K562 (cell line): ENCODE measurements around the gene SGPL1. TPM values are rescaled to one million over a fixed set of nuclear protein-coding genes. Genes with fewer than 3 reads are reported as not detected.

ENCODE experiments used
- ATAC-seq: fragments of 200-7000 bp; cut with Tn5 transposase; 3 replicates; pipeline ENCODE4 v1.9.1; 2020; ENCODE audit warnings: moderate library complexity
- BruUV-seq: library from RNA; stranded (reverse); fragments of 400-500 nt; replicated peaks from 2 replicates; lab custom pipeline; 2021; lab: Mats Ljungman, UMichigan
- CTCF ChIA-PET: fragments of 300-600 bp; formaldehyde crosslinking; extraction: SDS; loops from one replicate; lab custom pipeline; 2021; ENCODE audit warnings: low intra/inter-chr PET ratio; lab: Yijun Ruan, JAX
- POLR2A ChIA-PET: fragments of 300-600, 350-650 bp; sonication (Branson Sonifier 250); formaldehyde crosslinking; extraction: SDS; loops from one replicate; lab custom pipeline; 2021; ENCODE audit warnings: antibody characterized with exemption, inconsistent platforms; lab: Yijun Ruan, JAX
- DNase-seq, 4 experiments: peaks; one replicate each; pipeline versions ENCODE4 v3.0.0 to v3.0.0-alpha.2; 2011 to 2018; ENCODE audit warnings: low spot score in 3 of 4, mixed read lengths in 3 of 4; ENCODE audit errors: extremely low read depth in 1 of 4
- FAIRE-seq: peaks from 2 replicates; lab custom pipeline; 2011; peaks lifted over from hg19 to GRCh38; lab: Jason Lieb, UNC
- H2AFZ ChIP-seq: 2 replicates; pipeline ENCODE4 v1.6.0; 2011; ENCODE audit warnings: low read depth, low read length, control low read depth, inconsistent platforms
- H3K27ac ChIP-seq: fragments of 200-600 bp; 3 replicates; pipeline ENCODE4 v1.8.0; 2011; ENCODE audit warnings: low read depth, mild to moderate bottlenecking, control low read depth, inconsistent platforms, low read length, moderate library complexity, mixed read lengths; ENCODE audit errors: extremely low read depth
- H3K27me3 ChIP-seq, 2 experiments: fragments of 300-600 bp in 1 of 2; 2 replicates in 1 of 2; 3 replicates in 1 of 2; pipeline versions ENCODE4 v1.6.0 to v1.8.0; 2011; ENCODE audit warnings: inconsistent platforms in 2 of 2, low read length in 2 of 2, mild to moderate bottlenecking in 1 of 2, mixed read lengths in 1 of 2, moderate library complexity in 1 of 2; ENCODE audit not compliant: control insufficient read depth in 2 of 2, insufficient read depth in 2 of 2
- H3K36me3 ChIP-seq: fragments of 300-600 bp; 3 replicates; pipeline ENCODE4 v1.8.0; 2011; ENCODE audit warnings: mild to moderate bottlenecking, low read length, inconsistent platforms; ENCODE audit not compliant: control insufficient read depth, insufficient read depth
- H3K4me1 ChIP-seq, 2 experiments: fragments of 200-600 bp in 1 of 2; replicated peaks in 1 of 2; 2 replicates in 1 of 2; 3 replicates in 1 of 2; pipeline versions ENCODE4 v1.5.1 to v1.8.0; 2011; ENCODE audit warnings: inconsistent platforms in 2 of 2, low read length in 2 of 2, mild to moderate bottlenecking in 1 of 2, mixed read lengths in 1 of 2, moderate library complexity in 1 of 2; ENCODE audit not compliant: control insufficient read depth in 2 of 2, insufficient read depth in 2 of 2
- H3K4me2 ChIP-seq: 2 replicates; pipeline ENCODE4 v1.6.1; 2011; ENCODE audit warnings: low read length, control low read depth, inconsistent platforms, mixed read lengths; ENCODE audit not compliant: insufficient read depth
- H3K4me3 ChIP-seq: fragments of 200-600 bp; sonication (generic), shearing (Covaris generic); 2 replicates; pipeline ENCODE4 v1.5.1; 2016; ENCODE audit warnings: control low read depth, inconsistent platforms
- H3K79me2 ChIP-seq: fragments of 200-600 bp; 3 replicates; pipeline ENCODE4 v1.8.0; 2011; ENCODE audit warnings: low read length, inconsistent platforms; ENCODE audit not compliant: control insufficient read depth, insufficient read depth
- H3K9ac ChIP-seq, 2 experiments: 2 replicates each; pipeline versions ENCODE4 v1.6.0 to v1.6.1; 2011; ENCODE audit warnings: low read depth in 2 of 2, low read length in 2 of 2, control low read depth in 1 of 2, inconsistent platforms in 1 of 2, mild to moderate bottlenecking in 1 of 2, mixed read lengths in 1 of 2; ENCODE audit not compliant: insufficient read depth in 1 of 2
- H3K9me1 ChIP-seq: one replicate; pipeline ENCODE4 v1.6.0; 2011; ENCODE audit warnings: inconsistent platforms, mild to moderate bottlenecking, low read length, moderate library complexity; ENCODE audit not compliant: control insufficient read depth, insufficient read depth
- H3K9me3 ChIP-seq: replicated peaks from 2 replicates; pipeline ENCODE4 v1.5.1; 2011; ENCODE audit warnings: low read depth, low read length, inconsistent platforms; ENCODE audit not compliant: control insufficient read depth, insufficient read depth
- H4K20me1 ChIP-seq: replicated peaks from 2 replicates; pipeline ENCODE4 v1.6.1; 2011; ENCODE audit warnings: low read length, inconsistent platforms, mixed read lengths; ENCODE audit not compliant: control insufficient read depth, insufficient read depth
- DEAF1 ChIP-seq: fragments of 450-650 bp; formaldehyde crosslinking; IDR thresholded peaks from 2 replicates; pipeline ENCODE4 v1.4.0; 2020; ENCODE audit warnings: mild to moderate bottlenecking, moderate library complexity
- E4F1 ChIP-seq: fragments of 250-450 bp; sonication (Bioruptor Pico); IDR thresholded peaks from 2 replicates; pipeline ENCODE4 v1.5.0; 2021; ENCODE audit warnings: mild to moderate bottlenecking, borderline replicate concordance
- FOXJ3 ChIP-seq: sonication (generic); formaldehyde crosslinking; IDR thresholded peaks from 2 replicates; pipeline ENCODE4 v1.4.0; 2020; ENCODE audit warnings: mild to moderate bottlenecking, missing genetic modification reagents
- HDGF ChIP-seq: fragments of 450-650 bp; IDR thresholded peaks from 2 replicates; pipeline ENCODE4 v1.6.1; 2016
- MLX ChIP-seq, 2 experiments: fragments of 450-650 bp in 1 of 2; sonication (generic) in 1 of 2; formaldehyde crosslinking; conservative IDR thresholded peaks; 2 replicates each; pipeline versions ENCODE4 v1.4.0 to v1.8.1; 2020 to 2022; ENCODE audit warnings: mild to moderate bottlenecking in 1 of 2, missing genetic modification reagents in 1 of 2
- MTA1 ChIP-seq: fragments of 450-650 bp; IDR thresholded peaks from 2 replicates; pipeline ENCODE4 v1.6.1; 2017; ENCODE audit warnings: borderline replicate concordance
- ZBTB17 ChIP-seq: fragments of 450-650 bp; formaldehyde crosslinking; IDR thresholded peaks from 2 replicates; pipeline ENCODE4 v1.4.0; 2020; ENCODE audit warnings: mild to moderate bottlenecking
- ZKSCAN3 ChIP-seq: fragments of 250-450 bp; sonication (Bioruptor Pico); IDR thresholded peaks from 2 replicates; pipeline ENCODE4 v1.4.0; 2020
- ZNF134 ChIP-seq: fragments of 250-450 bp; sonication (Bioruptor Pico); conservative IDR thresholded peaks from 2 replicates; pipeline ENCODE4 v1.4.0; 2020
- ZNF143 ChIP-seq: sonication (generic); formaldehyde crosslinking; IDR thresholded peaks from 2 replicates; pipeline ENCODE4 v1.9.0; 2022; ENCODE audit warnings: mild to moderate bottlenecking, missing genetic modification reagents
- ZNF668 ChIP-seq: fragments of 250-450 bp; sonication (Bioruptor Pico); IDR thresholded peaks from 2 replicates; pipeline ENCODE4 v1.8.0; 2022; ENCODE audit warnings: mild to moderate bottlenecking, inconsistent platforms
- WGBS: fragments of 100-300 bp; shearing (Covaris generic); methylation state at CpG from one replicate; pipeline ENCODE4 v1.1.6; 2016; ENCODE audit warnings: low coverage, mixed read lengths; ENCODE audit not compliant: insufficient coverage; ENCODE audit errors: missing lambda C conversion rate; 5-methylcytosine and 5-hydroxymethylcytosine counted together
- in situ Hi-C: fragments of 300-500 bp; cut with MboI; formaldehyde crosslinking; loops from 4 replicates; pipeline ENCODE4 v1.15.0; 2018; ENCODE audit warnings: inconsistent platforms, mixed read lengths
- intact Hi-C: fragments of 100-400 bp; cut with micrococcal nuclease; formaldehyde crosslinking; loops from 2 replicates; pipeline ENCODE4 v1.14.2; 2022
- polyA plus RNA-seq, 8 experiments: library from polyadenylated mRNA; depleted of rRNA in 4 of 8; stranded (reverse) in 5 of 8; unstranded in 3 of 8; fragments of >200 nt; fragmentation: Nextera tagmentation in 2 of 8; fragmentation: Illumina TruSeq in 1 of 8; extraction: Ambion mirVana in 2 of 8; extraction: Trizol in 1 of 8; gene quantifications; 2 replicates each; pipeline versions ENCODE4 v1.2.1 to v1.2.3, GENCODE V29; 2011 to 2014; ENCODE audit warnings: inconsistent platforms in 1 of 8, missing spikeins in 1 of 8
- total RNA-seq, 7 experiments: library from RNA; depleted of rRNA in 6 of 7; stranded (reverse); fragments of >200 nt in 6 of 7; fragmentation: Illumina TruSeq in 2 of 7; extraction: Trizol in 2 of 7; gene quantifications; 2 replicates each; pipeline versions ENCODE4 v1.2.1 to v1.2.3, GENCODE V29; 2011 to 2021; ENCODE audit warnings: low replicate concordance in 1 of 7

Gene SGPL1
- total and polyA plus RNA-seq, 9 of the 15 experiments (the other 6 are each of a cell fraction or from before 2014, with no cell fraction given) = 6.0 to 18.0 (median 8.7) TPM

- no peak for TF ChIP-seq MLX (CRISPR knock-in tag; conservative IDR thresholded peaks at IDR 0.05)
- TF ChIP-seq DEAF1 = peak; percentile 99
- TF ChIP-seq, all 486 proteins: peak for 36
Observed at GRCh38 chr10:70880077-70880534, 64.4 kb downstream of the SGPL1 start (continued).

- no peaks in the 10 kb centered on the region for H3K9me3 ChIP-seq
- TF ChIP-seq ZBTB17 (CRISPR knock-in tag) (no peak), MTA1 (no peak), ZNF668 (CRISPR knock-in tag) (no peak), E4F1 (CRISPR knock-in tag) (no peak), FOXJ3 (CRISPR knock-in tag) (no peak), ZNF143 (no peak), ZKSCAN3 (no peak), HDGF (no peak), ZNF134 (CRISPR knock-in tag) (no peak)
- POLR2A ChIA-PET = interaction anchor here (0.7 to 1.7 kb wide), 3 partner anchors 15 to 163 kb away, joined by 3 to 4 read pairs (median 4); no protein-coding TSS in a partner anchor
- no peak overlapping the region for H3K9ac ChIP-seq
- H3K9me1 ChIP-seq = no peaks in the 10 kb centered on the region
- H3K4me2 ChIP-seq = no peak overlapping the region
- DNase-seq (no peak), FAIRE-seq (no peak), ATAC-seq (no peak)
- H3K79me2 ChIP-seq = no peaks in the 10 kb centered on the region
- CTCF ChIA-PET = interaction anchor here (0.6 kb wide), 1 partner anchor 29 kb away, joined by 3 read pairs; no protein-coding TSS in a partner anchor
- H3K27ac ChIP-seq = no peak overlapping the region
- H3K4me1 ChIP-seq = peaks cover 11 to 14% of the 10 kb centered on the region in 2 experiments
- intact Hi-C loops (loop anchor here (5.0 kb wide), 2 partner anchors 127 to 422 kb away; no protein-coding TSS in a partner anchor), in situ Hi-C loops (loop anchor here (5.0 to 10.0 kb wide), 3 partner anchors 70 to 420 kb away; partner anchors contain the start of gene SGPL1)
- WGBS = 85% methylated on average over 1 of the region's 1 CpG
- no peaks in the 10 kb centered on the region; the same call in 1 of the 2 replicates for H4K20me1 ChIP-seq
- H3K36me3 ChIP-seq = peaks cover 19% of the 10 kb centered on the region; the same call in 1 of the 3 replicates
- H3K4me3 ChIP-seq = no peak overlapping the region
- H3K27me3 ChIP-seq = no peaks in the 10 kb centered on the region
- no TSS peak for BruUV-seq
- H2AFZ ChIP-seq = no peak overlapping the region
Observed at GRCh38 chr10:70884741-70885140, 69.0 kb downstream of the SGPL1 start.
